Measurements from ENCODE around the gene TTR. TPM values are rescaled to one million over a fixed set of nuclear protein-coding genes. Genes with fewer than 3 reads are reported as not detected.

Gene TTR
- total and polyA plus RNA-seq, 2 of the 4 experiments (the other 2 are of a cell fraction) = not detected

- no peak overlapping the region for H2BK5ac ChIP-seq (ENCODE audit: low read depth, low read length, poor library complexity, severe bottlenecking)
- H3K18ac ChIP-seq (ENCODE audit: low read depth, low read length) = no peak overlapping the region
- ChIA-PET CTCF (no interaction called here), POLR2A (ENCODE audit: unreplicated experiment) (no interaction called here)
- no peak overlapping the region for H2BK120ac ChIP-seq (ENCODE audit: low read depth, low read length)
- no peak for ATAC-seq (ENCODE audit: low read depth)
- no peak overlapping the region for H4K91ac ChIP-seq (ENCODE audit: insufficient read depth, low read depth, low read length)
- H3K4me2 ChIP-seq (ENCODE audit: low read depth, low read length) = no peak overlapping the region
- no peak overlapping the region for H2AK5ac ChIP-seq (ENCODE audit: low read depth, low read length)
- no peak overlapping the region for H2BK15ac ChIP-seq (ENCODE audit: low read depth, low read length)
- H4K5ac ChIP-seq (ENCODE audit: low read depth, low read length) = no peak overlapping the region
- intact Hi-C loops (cut with micrococcal nuclease) = no loop called here
- no peak overlapping the region for H3K23ac ChIP-seq (ENCODE audit: low read depth, low read length)
- in situ Hi-C loops (cut with MboI; ENCODE audit: low sequenced_read_pairs) = no loop called here
- H3K27me3 ChIP-seq (ENCODE audit: control insufficient read depth, insufficient read depth, low read length) = no peaks in the 10 kb centered on the region
- DNase-seq = no peak
- no peak overlapping the region for H3K14ac ChIP-seq (replicated peaks; ENCODE audit: low read depth, low read length)
- no peaks in the 10 kb centered on the region for H3K79me1 ChIP-seq (ENCODE audit: low read depth in 1 of 2, low read length in 2 of 2)
- no peaks in the 10 kb centered on the region for H3K36me3 ChIP-seq (ENCODE audit: control insufficient read depth, insufficient read depth, low read length)
- no peak overlapping the region for H3K9ac ChIP-seq (ENCODE audit: low read depth, low read length)
- dilution Hi-C loops (cut with HindIII; ENCODE audit: low sequenced_read_pairs, unreplicated experiment) = no loop called here
- WGBS, 2 experiments (ENCODE audit: extremely low coverage in 2 of 2, insufficient read length in 1 of 2) = 0% methylated on average over 1 of the region's 8 CpGs; no CpG with 5 or more reads in 1 of the 2 experiments
- H3K4ac ChIP-seq (ENCODE audit: low read depth, low read length) = no peak overlapping the region
- no peaks in the 10 kb centered on the region for H3K9me3 ChIP-seq (ENCODE audit: control insufficient read depth, insufficient read depth, low read length)
- H3K27ac ChIP-seq (ENCODE audit: insufficient read depth, low read length) = no peak overlapping the region
- H3K4me3 ChIP-seq (ENCODE audit: insufficient read depth, low read depth, low read length) = no peak overlapping the region
- TF ChIP-seq POLR2A (IDR thresholded peaks at IDR 0.05; ENCODE audit: low read depth, low read length) = no peak
- TF ChIP-seq MAFK (IDR thresholded peaks at IDR 0.05; ENCODE audit: low read depth, low read length) = no peak
- TF ChIP-seq CHD1 (IDR thresholded peaks at IDR 0.05; ENCODE audit: low read depth, low read length) = no peak
- no peak for TF ChIP-seq NFE2L2 (IDR thresholded peaks at IDR 0.05; ENCODE audit: low read depth, low read length)
- no peak for TF ChIP-seq USF2 (IDR thresholded peaks at IDR 0.05; ENCODE audit: low read depth, low read length)
- no peak for TF ChIP-seq CEBPB (IDR thresholded peaks at IDR 0.05; ENCODE audit: low read depth, low read length)
- no peak for TF ChIP-seq ELK1 (IDR thresholded peaks at IDR 0.05; ENCODE audit: borderline replicate concordance, low read depth, low read length)
- no peak for TF ChIP-seq RCOR1 (IDR thresholded peaks at IDR 0.05; ENCODE audit: insufficient replicate concordance, low read length)
- no peak for TF ChIP-seq RAD21 (IDR thresholded peaks at IDR 0.05; ENCODE audit: low read length)
- TF ChIP-seq MAZ (IDR thresholded peaks at IDR 0.05; ENCODE audit: borderline replicate concordance, low read depth, low read length) = no peak
- TF ChIP-seq BHLHE40 (IDR thresholded peaks at IDR 0.05; ENCODE audit: low read depth, low read length) = no peak
- TF ChIP-seq SMC3 (IDR thresholded peaks at IDR 0.05; ENCODE audit: low read depth, low read length) = no peak
- no peak for TF ChIP-seq MXI1 (IDR thresholded peaks at IDR 0.05; ENCODE audit: borderline replicate concordance, low read depth, low read length)
- TF ChIP-seq RFX5 (IDR thresholded peaks at IDR 0.05; ENCODE audit: low read depth, low read length) = no peak
- no peak for TF ChIP-seq FOS (IDR thresholded peaks at IDR 0.05; ENCODE audit: low read depth, low read length)
- H4K8ac ChIP-seq (ENCODE audit: low read depth in 2 of 2, low read length in 2 of 2) = no peak overlapping the region
- no peak overlapping the region for H2AFZ ChIP-seq (replicated peaks; ENCODE audit: low read length, poor library complexity)
- no peak overlapping the region for H2BK20ac ChIP-seq (ENCODE audit: low read depth, low read length)
- no peaks in the 10 kb centered on the region for H3K9me1 ChIP-seq (ENCODE audit: insufficient read depth, low read length)
- H4K20me1 ChIP-seq (ENCODE audit: insufficient read depth, low read length) = no peaks in the 10 kb centered on the region
- no peak overlapping the region for H3K56ac ChIP-seq (ENCODE audit: extremely low read depth, insufficient read depth, low read length)
- no TSS peak for BruUV-seq (replicated peaks)
- no peaks in the 10 kb centered on the region for H3K4me1 ChIP-seq (ENCODE audit: control insufficient read depth, insufficient read depth, low read length)
- no peak overlapping the region for H2AK9ac ChIP-seq (replicated peaks; ENCODE audit: low read depth, low read length, poor library complexity)
Measured at GRCh38 chr18:31610286-31611205, 18.9 kb downstream of the TTR start.
